ENCODE data around the gene CHST9.
"Not testable (repeated sequence)": the region's sequence is repeated elsewhere in the genome, so short reads cannot be mapped to it uniquely, and the experiment has no call there.

Gene CHST9

DNA sequence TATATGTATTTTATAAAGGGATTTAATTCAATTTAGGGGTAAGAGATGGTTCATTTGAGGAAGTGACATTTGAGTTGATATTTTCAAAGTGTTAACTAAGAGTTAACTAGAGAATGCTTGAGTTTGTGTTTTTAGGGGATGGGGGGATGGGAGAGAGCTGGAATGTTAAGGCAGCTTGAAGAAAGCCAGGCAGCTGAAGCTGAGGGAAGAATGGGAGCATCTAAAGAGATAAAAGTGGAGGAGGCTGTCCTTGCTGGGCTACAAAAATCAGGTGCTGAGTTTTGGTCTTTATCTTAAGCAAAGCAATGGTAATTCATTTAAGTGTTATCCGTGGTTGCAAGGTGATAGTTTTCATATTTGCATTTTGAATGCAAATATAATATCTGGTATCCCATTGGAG lies 9.2 kb downstream of the CHST9 start:
- DNase-seq (ENCODE audit: low spot score): no peak
- TF ChIP-seq, protein P1, sequence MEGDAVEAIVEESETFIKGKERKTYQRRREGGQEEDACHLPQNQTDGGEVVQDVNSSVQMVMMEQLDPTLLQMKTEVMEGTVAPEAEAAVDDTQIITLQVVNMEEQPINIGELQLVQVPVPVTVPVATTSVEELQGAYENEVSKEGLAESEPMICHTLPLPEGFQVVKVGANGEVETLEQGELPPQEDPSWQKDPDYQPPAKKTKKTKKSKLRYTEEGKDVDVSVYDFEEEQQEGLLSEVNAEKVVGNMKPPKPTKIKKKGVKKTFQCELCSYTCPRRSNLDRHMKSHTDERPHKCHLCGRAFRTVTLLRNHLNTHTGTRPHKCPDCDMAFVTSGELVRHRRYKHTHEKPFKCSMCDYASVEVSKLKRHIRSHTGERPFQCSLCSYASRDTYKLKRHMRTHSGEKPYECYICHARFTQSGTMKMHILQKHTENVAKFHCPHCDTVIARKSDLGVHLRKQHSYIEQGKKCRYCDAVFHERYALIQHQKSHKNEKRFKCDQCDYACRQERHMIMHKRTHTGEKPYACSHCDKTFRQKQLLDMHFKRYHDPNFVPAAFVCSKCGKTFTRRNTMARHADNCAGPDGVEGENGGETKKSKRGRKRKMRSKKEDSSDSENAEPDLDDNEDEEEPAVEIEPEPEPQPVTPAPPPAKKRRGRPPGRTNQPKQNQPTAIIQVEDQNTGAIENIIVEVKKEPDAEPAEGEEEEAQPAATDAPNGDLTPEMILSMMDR (conservative IDR thresholded peaks at IDR 0.05; ENCODE audit: low read depth): no peak
- CTCF ChIA-PET: no interaction called here
- POLR2A ChIA-PET (ENCODE audit: low non-redundant PET): no interaction called here
- no peak overlapping the region for H3K27ac ChIP-seq

GRCh38 chr18:27175245-27175644 lies 9.9 kb downstream of the CHST9 start:
- ChIA-PET CTCF (no interaction called here), POLR2A (ENCODE audit: low non-redundant PET) (no interaction called here)
- H3K27ac ChIP-seq: no peak overlapping the region
- DNase-seq (ENCODE audit: low spot score): no peak
- TF ChIP-seq, protein P1 (conservative IDR thresholded peaks at IDR 0.05; ENCODE audit: low read depth): no peak

DNA sequence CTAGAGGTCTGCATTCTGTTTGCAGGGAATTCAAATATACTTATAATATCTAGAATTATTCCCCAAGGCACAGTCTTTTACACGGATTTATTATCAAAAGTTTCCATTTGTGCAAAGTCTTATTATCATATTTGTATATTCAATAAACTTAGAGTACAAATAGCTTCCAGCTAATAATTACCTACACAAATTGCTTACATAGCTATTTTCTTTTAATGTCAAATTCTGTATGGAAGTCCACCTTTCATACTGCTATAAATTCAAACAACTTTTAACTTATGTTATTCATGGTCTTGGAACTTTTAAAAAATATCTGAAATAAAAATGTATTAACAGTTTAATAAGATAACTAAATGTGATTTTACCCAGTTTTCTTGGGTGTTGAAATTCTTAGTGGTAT lies 13.1 kb downstream of the CHST9 start:
- ChIA-PET POLR2A (ENCODE audit: low non-redundant PET) (no interaction called here), CTCF (no interaction called here)
- TF ChIP-seq, protein P1 (conservative IDR thresholded peaks at IDR 0.05; ENCODE audit: low read depth): no peak
- DNase-seq (ENCODE audit: low spot score): no peak
- H3K27ac ChIP-seq: no peak overlapping the region

GRCh38 chr18:27165412-27165811 lies 19.7 kb downstream of the CHST9 start:
- CTCF ChIA-PET: no interaction called here
- POLR2A ChIA-PET (ENCODE audit: low non-redundant PET): no interaction called here
- no peak overlapping the region for H3K27ac ChIP-seq
- no peak for DNase-seq (ENCODE audit: low spot score)
- TF ChIP-seq, protein P1 (conservative IDR thresholded peaks at IDR 0.05; ENCODE audit: low read depth): no peak

GRCh38 chr18:27164905-27165304 lies 20.2 kb downstream of the CHST9 start:
- TF ChIP-seq, protein P1 (conservative IDR thresholded peaks at IDR 0.05; ENCODE audit: low read depth): no peak
- no peak for DNase-seq (ENCODE audit: low spot score)
- POLR2A ChIA-PET (ENCODE audit: low non-redundant PET): no interaction called here

GRCh38 chr18:27163197-27163716 lies 21.9 kb downstream of the CHST9 start:
- H3K27ac ChIP-seq; DNase-seq (ENCODE audit: low spot score); POLR2A ChIA-PET (ENCODE audit: low non-redundant PET): not testable (repeated sequence)
- CTCF ChIA-PET: interaction anchor here (0.6 kb wide), 1 partner anchor 1653 kb away, joined by 3 read pairs; no protein-coding TSS in a partner anchor

More at GRCh38 chr18:27164905-27165304, 20.2 kb downstream of the CHST9 start:
- no peak overlapping the region for H3K27ac ChIP-seq
- CTCF ChIA-PET: no interaction called here

GRCh38 chr18:27149240-27149639 lies 35.9 kb downstream of the CHST9 start:
- CTCF ChIA-PET: interaction anchor here (0.7 kb wide), 1 partner anchor 41 kb away, joined by 4 read pairs; no protein-coding TSS in a partner anchor
- POLR2A ChIA-PET (ENCODE audit: low non-redundant PET); H3K27ac ChIP-seq; DNase-seq (ENCODE audit: low spot score): not testable (repeated sequence)

- H3K27ac ChIP-seq: no peak overlapping the region
- ChIA-PET CTCF (interaction anchor here (0.6 kb wide), 1 partner anchor 763 kb away, joined by 3 read pairs; no protein-coding TSS in a partner anchor), POLR2A (ENCODE audit: low non-redundant PET) (no interaction called here)
- no peak for DNase-seq (ENCODE audit: low spot score)
- TF ChIP-seq, protein P1 (conservative IDR thresholded peaks at IDR 0.05; ENCODE audit: low read depth): no peak
Observed at GRCh38 chr18:27144672-27145071, 40.4 kb downstream of the CHST9 start.

Measured in RWPE1 (cell line).